Upper lobe of left lung (tissue), 4 donors: ENCODE results near the gene CDH15.

Experiments
- EP300 ChIP-seq, 4 donors: sonication (generic); formaldehyde crosslinking; IDR thresholded peaks; one replicate each; pipeline ENCODE4 v1.5.1; 2017; ENCODE audit warnings: antibody characterized with exemption in 4 of 4, control low read depth in 2 of 4
- POLR2A ChIP-seq, 4 donors: fragments of 450-650 bp; IDR thresholded peaks; one replicate each; pipeline ENCODE4 v1.5.1; 2016 to 2017; ENCODE audit warnings: antibody characterized with exemption in 4 of 4, mild to moderate bottlenecking in 2 of 4
- POLR2AphosphoS5 ChIP-seq, 2 donors: sonication (generic); formaldehyde crosslinking; IDR thresholded peaks; one replicate each; pipeline ENCODE4 v1.5.1; 2017; ENCODE audit warnings: antibody characterized with exemption in 2 of 2
- TF ChIP-seq, protein P1 (sequence below), 6 experiments: fragments of 450-650 bp in 4 of 6; fragments of 200-600 bp in 2 of 6; sonication (generic) in 2 of 6; IDR thresholded peaks; one replicate each; pipeline ENCODE4 v1.5.1; 2016 to 2019; ENCODE audit warnings: antibody characterized with exemption in 6 of 6

DNA sequence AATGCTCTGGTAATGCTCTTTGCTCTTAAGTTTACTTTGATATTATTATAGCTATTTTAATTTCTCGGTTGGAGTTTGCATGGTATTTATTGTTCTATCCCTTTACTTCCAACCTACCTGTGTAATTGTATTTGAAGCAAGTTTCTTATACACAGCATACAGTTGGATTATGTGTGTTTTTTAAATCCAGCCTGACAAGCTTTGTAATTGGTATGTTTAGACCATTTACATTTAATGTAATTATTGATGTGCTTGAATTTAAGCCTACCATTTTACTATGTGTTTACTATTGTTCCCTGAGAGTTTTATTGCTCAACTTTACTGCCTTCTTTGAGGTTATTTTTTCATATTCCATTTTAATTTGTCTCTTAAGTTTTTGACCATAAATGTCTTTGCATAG, 42.2 kb upstream of the CDH15 start:
- TF ChIP-seq, protein P1, sequence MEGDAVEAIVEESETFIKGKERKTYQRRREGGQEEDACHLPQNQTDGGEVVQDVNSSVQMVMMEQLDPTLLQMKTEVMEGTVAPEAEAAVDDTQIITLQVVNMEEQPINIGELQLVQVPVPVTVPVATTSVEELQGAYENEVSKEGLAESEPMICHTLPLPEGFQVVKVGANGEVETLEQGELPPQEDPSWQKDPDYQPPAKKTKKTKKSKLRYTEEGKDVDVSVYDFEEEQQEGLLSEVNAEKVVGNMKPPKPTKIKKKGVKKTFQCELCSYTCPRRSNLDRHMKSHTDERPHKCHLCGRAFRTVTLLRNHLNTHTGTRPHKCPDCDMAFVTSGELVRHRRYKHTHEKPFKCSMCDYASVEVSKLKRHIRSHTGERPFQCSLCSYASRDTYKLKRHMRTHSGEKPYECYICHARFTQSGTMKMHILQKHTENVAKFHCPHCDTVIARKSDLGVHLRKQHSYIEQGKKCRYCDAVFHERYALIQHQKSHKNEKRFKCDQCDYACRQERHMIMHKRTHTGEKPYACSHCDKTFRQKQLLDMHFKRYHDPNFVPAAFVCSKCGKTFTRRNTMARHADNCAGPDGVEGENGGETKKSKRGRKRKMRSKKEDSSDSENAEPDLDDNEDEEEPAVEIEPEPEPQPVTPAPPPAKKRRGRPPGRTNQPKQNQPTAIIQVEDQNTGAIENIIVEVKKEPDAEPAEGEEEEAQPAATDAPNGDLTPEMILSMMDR (IDR thresholded peaks at IDR 0.05), result no peak
- TF ChIP-seq POLR2AphosphoS5 (IDR thresholded peaks at IDR 0.05), result no peak
- no peak for TF ChIP-seq EP300 (IDR thresholded peaks at IDR 0.05)
- TF ChIP-seq POLR2A (IDR thresholded peaks at IDR 0.05), result no peak
